Activated CD4-positive, alpha-beta T cell treated with anti-CD3 and anti-CD28 coated beads for 48 hours (primary cell): Measurements from ENCODE around the gene CST3.

Source experiments
- DNase-seq: peaks from one replicate; pipeline ENCODE4 v3.0.0-alpha.2; 2020

CST3 gene

DNA sequence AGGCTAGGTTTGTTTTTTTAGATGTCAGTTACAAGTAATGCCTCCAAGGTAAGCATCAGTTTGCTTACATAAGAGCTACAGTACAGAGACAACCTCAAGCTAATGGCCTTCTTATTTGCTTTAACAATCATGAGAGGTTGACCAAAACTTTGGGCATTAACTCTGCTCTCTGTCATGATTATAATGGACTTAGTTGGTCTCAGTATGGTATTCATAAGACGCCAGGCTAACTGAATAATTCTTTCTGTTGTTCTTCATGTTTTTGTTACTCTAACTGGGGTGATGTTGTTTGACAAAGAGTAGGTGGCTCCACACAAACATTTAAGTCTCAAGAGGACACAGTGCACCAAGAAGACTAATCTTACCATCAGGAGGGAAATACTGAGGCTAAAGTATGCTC, 41.8 kb downstream of the CST3 start:
- no peak for DNase-seq

GRCh38 chr20:23588434-23589403, 49.0 kb downstream of the CST3 start:
- DNase-seq, result no peak

GRCh38 chr20:23587631-23588030, 50.1 kb downstream of the CST3 start:
- no peak for DNase-seq

DNA sequence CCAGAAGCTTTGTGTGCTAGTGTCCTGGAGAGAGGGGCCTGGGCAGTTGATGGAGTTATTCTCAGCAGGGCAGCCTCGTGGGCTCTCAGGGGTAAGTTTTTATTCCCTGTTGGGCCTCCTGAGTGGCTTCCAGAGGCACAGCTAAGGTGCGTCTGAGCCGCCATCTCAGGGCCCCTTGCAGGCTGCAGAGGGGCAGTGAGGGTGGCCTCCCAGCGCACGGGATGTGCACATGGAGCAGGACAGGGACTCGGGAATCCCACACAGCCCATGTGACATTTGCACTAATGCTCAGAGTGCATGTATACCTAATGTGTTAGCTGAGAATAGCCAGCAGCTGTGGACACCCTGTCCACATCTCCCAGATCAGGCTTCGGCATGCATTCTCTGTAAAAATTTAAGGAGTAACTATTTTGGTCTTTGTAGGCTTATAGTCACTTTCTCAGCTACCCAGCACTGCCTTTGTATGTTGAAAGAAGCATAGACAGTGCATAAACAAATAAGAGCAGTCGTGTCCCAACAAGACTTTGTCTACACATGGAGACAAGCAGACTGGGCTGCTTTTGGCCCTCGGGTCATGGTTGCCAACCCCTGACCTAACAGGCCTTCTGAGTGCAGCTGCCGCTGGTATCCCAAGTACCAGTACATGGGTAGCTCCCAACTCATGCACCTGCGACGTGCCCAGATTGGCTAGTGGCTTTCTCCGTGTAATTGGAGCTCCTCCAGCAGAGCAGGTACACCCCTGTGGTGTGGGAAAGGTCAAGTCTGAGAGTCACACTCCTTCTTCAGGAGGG, 50.8 kb downstream of the CST3 start:
- no peak for DNase-seq

GRCh38 chr20:23585808-23586734, 51.7 kb downstream of the CST3 start:
- no peak for DNase-seq

- no peak for DNase-seq
Measured at GRCh38 chr20:23585449-23585807, 52.3 kb downstream of the CST3 start.

DNA sequence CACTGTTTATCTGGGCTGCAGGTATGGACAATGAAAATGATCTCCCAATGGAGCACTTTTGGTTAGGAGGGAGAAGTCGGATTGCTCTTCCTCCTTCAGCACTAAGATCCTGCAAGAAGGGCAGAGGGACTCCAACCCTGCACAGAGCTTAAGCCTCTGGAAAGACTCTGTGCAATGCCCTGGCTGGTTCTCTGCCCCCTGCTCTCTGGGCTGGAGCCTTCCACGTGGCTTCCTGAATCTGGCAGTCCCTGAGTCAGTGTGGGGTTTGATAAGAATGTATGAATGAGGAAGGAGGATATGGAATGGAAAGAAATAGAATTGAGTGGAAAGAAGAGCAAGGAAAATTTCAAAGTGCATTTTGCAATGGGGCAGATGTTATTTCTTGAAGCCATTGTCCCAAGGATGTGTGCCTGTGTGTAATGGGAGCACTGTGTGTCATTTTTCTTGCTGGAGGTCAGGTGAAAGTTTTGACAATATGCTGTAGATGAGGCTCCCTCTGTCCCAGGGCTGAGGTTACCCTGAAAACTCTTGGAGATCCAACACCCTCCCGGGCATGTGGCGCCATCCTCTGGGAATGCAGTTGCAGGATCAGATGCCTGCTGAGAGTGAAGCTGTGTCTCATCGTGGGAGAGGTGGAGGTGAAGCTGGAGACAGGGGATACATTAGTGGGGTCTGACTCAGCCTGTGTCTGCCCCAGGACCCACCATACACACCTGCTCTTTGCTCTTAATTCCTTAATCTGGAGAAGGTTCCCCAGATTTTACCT, 53.1 kb downstream of the CST3 start:
- no peak for DNase-seq
